NCI-H1417 (cell line): Measurements from ENCODE around the gene KLHL9.
"Not testable (repeated sequence)": the region's sequence is repeated elsewhere in the genome, so short reads cannot be mapped to it uniquely, and the experiment has no call there.

Experiments
- DNase-seq, 3 experiments: peaks; one replicate each; lab custom pipeline; 2025; lab: John Stamatoyannopoulos, UW

The KLHL9 gene, protein sequence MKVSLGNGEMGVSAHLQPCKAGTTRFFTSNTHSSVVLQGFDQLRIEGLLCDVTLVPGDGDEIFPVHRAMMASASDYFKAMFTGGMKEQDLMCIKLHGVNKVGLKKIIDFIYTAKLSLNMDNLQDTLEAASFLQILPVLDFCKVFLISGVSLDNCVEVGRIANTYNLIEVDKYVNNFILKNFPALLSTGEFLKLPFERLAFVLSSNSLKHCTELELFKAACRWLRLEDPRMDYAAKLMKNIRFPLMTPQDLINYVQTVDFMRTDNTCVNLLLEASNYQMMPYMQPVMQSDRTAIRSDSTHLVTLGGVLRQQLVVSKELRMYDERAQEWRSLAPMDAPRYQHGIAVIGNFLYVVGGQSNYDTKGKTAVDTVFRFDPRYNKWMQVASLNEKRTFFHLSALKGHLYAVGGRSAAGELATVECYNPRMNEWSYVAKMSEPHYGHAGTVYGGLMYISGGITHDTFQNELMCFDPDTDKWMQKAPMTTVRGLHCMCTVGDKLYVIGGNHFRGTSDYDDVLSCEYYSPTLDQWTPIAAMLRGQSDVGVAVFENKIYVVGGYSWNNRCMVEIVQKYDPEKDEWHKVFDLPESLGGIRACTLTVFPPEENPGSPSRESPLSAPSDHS

GRCh38 chr9:21334701-21335632 lies at the start of gene KLHL9:
Gene KLHL9, minus strand, starts transcription at chr9:21335404. Its CDS starts 545 bp downstream, at chr9:21334859.
- DNase-seq: peak; percentile 83 to 90 (median 86)

DNA sequence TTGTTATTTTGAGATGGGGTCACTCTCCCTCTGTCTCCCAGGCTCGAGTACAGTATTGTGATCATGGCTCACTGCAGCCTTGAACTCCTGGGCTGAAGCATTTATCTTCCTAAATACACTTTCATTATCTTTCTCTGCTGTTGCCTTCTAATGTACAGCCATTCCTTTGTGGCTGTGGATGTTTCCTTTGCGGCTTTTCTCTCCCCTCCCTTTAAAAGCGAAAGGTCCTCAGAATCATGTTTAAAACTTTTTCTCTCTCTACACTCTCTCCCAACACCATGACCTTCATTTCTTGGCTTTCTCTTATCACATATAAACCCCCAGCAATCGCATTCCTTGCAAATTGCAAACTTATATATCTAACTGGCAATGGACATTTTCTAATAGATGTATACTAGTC lies 48.4 kb upstream of the KLHL9 start:
- DNase-seq: no peak

DNA sequence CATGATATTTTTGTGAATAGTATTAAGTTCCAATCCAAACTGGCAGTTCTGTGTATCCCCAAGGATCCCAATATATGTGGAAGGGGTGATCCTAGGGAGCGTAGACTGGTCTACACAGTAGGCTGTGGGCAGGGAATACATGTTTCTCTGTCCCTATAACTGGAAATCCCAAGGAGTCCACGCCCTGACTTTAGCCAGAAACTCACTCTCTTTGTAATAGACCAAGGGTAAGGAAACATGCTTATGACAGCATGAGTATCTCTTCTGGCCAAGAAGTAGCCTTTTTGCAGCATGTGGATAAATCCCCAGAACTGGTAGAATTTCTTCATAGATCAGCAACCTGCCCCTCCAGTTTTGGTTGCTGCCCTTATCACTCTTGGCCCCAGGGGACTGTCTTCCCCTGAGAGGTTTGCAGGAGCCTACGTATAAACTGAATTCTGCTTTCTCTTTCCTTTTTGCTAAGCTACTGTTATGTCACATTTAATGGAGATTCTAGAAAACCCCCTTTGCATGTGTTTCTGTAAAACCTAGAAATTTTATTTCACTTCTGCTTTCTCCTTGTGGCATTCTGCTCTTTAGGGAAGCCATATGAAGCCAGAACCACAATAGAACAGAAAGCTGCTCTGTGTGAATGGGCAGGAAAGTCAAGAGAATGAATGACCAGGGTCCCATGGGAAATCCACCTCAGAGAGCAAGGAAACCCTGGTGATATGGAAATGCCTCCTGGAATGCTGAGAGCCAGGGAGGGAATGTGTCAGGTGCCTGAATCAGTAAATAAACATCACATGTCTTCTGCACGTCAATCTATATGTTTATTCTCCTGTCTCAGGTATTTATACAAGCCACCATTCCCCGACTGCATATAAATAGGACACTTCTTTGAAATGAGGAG lies 46.5 kb upstream of the KLHL9 start:
- DNase-seq: peak in 1 of 3 experiments; percentile 11

- not testable (repeated sequence) for DNase-seq
Measured at GRCh38 chr9:21371467-21371866, 36.3 kb upstream of the KLHL9 start.

DNA sequence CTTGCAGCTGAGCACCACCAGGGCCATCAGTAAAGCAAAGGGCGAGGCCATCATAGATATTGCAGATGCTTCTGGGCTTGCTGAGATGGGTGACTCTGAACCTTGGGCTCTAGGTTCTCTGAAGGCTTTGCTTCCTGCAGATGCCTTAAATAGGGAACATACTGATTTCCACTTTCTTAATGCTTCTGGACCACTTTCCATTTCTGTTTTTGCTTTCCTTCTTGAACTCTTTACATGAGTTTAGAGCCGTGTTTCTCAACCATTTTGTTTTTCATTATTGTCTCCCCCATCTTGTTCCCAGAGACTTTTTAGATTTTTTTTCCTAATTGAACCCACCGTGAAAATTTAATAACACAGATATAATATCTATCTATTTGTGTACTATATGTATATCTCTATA lies 32.8 kb upstream of the KLHL9 start, which contains the start of gene IFNA13:
Gene IFNA13 (minus strand): TSS at position 101 of the 400 bp plus-strand sequence. CDS start 47 bp downstream, at position 54.
- no peak for DNase-seq

- DNase-seq: not testable (repeated sequence)
Measured at GRCh38 chr9:21367169-21367568, 32.0 kb upstream of the KLHL9 start.

DNA sequence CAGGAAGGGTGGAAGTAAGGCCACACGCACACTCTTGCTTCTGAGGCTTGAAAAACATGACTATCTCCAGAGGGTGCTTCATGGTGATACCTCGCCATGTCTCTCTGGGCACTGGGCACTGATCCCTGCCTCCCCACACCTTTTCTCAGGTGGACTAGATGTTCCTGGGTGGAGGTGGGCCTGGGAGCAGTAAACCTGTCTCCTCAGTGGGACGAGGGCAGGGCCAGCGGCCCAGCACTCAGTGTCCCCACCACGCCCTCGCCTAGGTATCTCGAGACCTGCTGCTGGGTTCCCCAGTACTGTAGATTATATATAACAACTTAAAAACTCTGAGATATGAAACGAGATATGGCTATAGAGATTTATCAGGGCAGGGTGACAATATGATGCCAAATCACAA lies 27.1 kb upstream of the KLHL9 start:
- DNase-seq: no peak

DNA sequence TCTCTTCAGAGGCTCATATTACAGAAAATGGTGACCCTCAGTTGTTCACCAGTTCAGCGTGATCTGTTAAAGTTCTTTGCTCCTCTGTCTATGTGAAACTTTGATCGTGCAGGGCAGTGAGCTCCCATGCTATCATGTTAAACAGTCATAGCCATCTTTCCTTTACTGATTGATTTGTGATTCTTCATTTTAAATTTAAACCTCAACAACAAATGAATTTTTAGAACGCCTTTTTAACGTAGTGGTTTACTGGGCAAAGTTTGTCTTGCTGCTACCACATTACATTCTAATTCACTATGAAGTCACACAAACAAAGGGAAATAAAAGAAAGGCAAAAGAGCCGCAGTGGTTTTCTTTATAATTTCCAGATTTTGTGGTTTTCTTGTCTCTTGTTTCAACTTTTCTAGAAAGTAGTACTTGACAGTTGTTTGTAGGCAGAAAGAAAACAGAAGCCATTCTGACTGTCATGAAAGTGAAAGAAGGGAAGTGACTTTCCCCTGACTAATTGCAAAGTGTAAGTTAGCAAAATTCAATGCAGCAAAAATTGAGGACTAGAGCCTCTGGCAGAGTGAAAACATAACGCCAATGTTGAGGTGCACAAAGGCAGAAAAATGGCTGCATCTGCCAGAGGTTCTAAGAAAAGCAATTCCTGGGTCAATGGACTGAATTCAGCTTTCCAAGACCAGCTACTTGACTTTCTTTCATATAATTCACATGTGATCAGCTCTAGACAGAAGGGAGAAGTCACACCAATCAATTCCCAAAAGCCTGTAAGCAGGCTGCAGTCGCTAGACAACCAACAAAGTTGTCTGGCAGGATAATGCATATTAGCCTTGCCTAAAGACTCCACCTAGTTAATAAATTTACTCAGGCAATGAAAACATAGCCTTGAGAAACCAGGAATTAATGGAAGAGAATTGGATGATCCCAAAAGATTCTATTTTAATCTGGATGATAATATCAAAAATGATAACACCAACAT lies 22.6 kb upstream of the KLHL9 start:
- DNase-seq: no peak

DNA sequence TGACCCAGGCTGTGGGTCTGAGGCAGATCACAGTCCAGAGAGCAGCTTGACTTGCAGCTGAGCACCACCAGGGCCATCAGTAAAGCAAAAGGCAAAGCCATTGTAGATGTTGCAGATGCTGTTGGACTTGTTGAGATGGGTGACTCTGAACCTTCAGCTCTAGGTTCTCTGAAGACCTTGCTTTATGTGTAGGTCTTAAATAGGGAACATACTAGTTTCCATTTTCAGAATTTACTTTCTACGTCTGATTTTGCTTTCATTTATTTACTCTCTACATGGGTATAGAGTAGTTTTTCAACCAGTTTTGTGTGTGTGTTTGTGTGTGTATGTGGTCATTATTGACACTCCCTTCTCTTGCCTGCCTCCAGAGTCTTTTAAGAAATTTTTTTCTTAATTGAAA lies 15.6 kb upstream of the KLHL9 start, which contains the start of gene IFNA6:
Gene IFNA6 (minus strand): TSS at position 101 of the 400 bp plus-strand sequence. CDS start 0 bp downstream, at position 101.
- DNase-seq: no peak

DNA sequence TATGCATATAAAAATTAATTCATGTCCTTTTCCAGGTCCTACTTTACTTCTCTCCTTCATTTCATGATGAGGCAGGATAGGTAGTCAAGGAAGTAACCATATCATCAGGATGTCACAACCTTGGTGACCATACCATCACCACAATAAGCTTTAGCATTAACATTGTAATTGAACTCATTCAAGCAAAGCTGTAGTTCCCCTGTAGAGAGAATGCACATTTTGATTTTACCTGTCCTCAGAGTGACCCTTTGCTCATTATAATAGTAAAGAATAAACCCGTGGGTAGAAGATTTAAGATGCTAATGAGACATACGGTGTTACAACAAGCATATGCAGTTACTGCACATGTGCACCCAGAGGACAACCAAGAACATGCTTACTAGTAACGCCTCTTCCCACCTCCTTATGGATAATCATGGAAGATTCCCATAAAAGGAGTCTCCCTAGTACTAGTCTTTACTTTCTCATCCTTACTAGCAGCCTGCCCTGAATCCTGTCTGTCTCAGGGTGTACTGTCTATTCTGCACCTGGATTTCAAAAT lies 13.3 kb upstream of the KLHL9 start:
- no peak for DNase-seq

GRCh38 chr9:21340735-21341134 lies 5.5 kb upstream of the KLHL9 start:
- DNase-seq: no peak

- no peak for DNase-seq
Measured at GRCh38 chr9:21336457-21336856, 1.3 kb upstream of the KLHL9 start.

- no peak for DNase-seq
Measured at GRCh38 chr9:21333226-21333625, 2.0 kb downstream of the KLHL9 start.

DNA sequence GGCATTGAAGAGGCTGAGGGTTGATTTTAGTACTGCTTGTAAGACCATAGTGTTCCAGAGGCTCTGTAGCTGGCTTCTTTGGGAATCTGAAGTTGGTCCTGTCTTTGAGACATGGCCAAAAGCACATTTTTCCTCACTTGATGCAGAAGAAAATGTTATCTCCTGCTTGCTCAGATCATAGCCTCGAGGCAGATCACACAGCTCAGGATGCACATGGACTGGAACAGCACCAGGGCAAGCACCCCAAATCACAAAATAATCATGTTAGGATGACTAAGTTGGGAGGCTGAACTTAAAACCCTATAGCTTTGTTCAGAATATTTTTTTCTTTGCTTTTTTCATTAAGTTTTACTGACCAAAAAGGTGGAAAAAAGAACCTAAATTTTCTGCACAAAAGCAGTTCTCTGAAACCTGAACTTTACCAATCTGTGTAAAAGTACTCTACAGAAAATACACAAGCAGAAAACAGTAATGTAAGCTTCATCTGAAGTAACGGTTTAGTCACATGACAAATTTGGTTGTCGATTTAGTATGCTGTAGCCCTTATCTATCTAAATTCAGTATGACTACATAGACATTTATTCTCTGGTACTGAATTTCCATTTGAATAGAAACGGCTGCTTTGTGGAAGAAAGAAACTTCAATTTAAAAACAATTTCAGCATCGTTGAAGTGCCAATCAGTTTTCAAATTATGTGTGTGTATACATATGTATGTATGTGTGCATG lies 3.4 kb downstream of the KLHL9 start:
- DNase-seq: no peak

DNA sequence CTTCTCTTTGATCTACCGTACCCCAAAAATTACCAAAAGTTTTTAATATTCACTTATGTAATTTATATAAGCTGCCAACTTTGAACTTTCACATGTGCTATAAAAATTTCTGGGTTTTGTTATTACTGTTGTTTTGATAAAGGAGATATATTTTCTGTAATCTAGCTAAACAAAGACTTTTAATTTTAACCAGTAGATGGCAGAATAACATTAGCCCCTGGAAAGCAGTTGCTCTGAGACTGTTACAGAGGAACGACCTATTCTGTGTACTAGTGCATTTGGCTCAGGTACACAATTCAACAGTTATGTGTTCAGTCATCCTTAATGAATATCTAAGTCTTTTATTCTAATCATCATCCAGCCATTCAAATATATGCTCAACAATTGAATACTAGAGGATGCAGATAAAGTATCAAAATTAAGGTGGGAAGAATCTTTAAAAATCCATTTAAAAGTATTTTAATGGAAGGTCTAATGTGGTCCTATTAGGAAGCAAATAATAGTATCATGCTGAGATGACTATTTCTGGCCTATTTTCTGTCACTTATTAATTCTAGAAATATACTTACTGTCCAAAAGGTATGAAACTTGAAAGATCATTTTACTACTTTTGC lies 8.6 kb downstream of the KLHL9 start:
- DNase-seq: peak in 2 of 3 experiments; percentile 43 to 59

DNA sequence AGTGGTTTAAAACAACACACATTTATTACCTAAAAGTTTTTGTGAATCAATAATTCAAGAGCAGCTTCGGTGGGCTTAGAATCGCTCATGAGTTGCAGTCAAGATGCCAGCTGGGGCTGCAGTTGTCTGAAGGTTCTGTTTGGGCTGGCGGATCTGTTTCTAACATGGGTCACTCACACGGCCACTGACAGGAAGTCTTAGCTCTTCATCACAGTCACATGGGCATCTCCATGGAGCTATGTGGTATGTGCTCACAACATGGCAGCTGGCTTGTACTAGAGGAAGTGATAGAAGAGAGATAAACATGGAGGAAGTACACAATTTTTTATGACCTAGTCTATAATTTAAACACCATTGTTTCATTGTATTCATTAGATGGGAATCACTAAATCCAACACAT lies 11.2 kb downstream of the KLHL9 start:
- no peak for DNase-seq

- DNase-seq: peak in 1 of 3 experiments; percentile 28
Measured at GRCh38 chr9:21322911-21323461, 12.2 kb downstream of the KLHL9 start.

DNA sequence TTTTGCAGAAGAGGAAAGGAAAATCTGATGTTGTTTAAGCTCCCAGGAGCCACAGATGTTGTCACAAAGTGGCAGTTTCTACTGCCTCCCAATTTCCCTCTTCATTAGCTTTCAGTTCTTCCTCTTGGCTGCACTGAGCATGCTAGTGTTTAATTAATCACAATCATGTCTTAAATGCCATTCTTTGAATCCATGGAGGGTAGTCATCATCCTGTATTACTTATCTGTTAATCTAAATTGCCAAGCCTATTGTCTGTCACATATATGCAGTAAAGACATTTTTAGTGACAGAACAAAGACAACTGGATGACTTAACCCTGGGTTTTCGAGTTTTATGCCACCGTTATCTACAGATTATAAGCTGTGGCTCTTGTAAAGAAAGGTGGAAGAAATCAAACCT lies 14.7 kb downstream of the KLHL9 start:
- no peak for DNase-seq
